8988T (cell line): ENCODE measurements around the gene KIR3DL2.
"Not testable (repeated sequence)": the region's sequence is repeated elsewhere in the genome, so short reads cannot be mapped to it uniquely, and the experiment has no call there.

Experiments
- DNase-seq: peaks from one replicate; pipeline ENCODE4 v3.0.0; 2011

KIR3DL2 gene

GRCh38 chr19:54850061-54850640 lies at the start of gene KIR3DL2:
Gene KIR3DL2 (plus strand): TSS chr19:54850443. CDS start chr19:54850476, 33 bp downstream.
- DNase-seq, result not testable (repeated sequence)

GRCh38 chr19:54803410-54803809 lies 46.8 kb upstream of the KIR3DL2 start, which contains the start of gene KIR2DL4:
Gene KIR2DL4 (plus strand): TSS chr19:54803610. CDS start chr19:54803652, 42 bp downstream.
- no peak for DNase-seq

GRCh38 chr19:54804101-54804500 lies 46.1 kb upstream of the KIR3DL2 start:
- no peak for DNase-seq

GRCh38 chr19:54804571-54804970 lies 45.7 kb upstream of the KIR3DL2 start:
- no peak for DNase-seq

GRCh38 chr19:54805665-54806515 lies 44.4 kb upstream of the KIR3DL2 start:
- DNase-seq, result no peak

- no peak for DNase-seq
These were observed 43.8 kb upstream of the KIR3DL2 start for GRCh38 chr19:54806516-54806838.

GRCh38 chr19:54814571-54814970 lies 35.7 kb upstream of the KIR3DL2 start:
- not testable (repeated sequence) for DNase-seq

- not testable (repeated sequence) for DNase-seq
These were observed 34.0 kb upstream of the KIR3DL2 start, which contains the start of gene KIR3DL1 for GRCh38 chr19:54816251-54816650. Gene KIR3DL1 (plus strand): TSS chr19:54816468.

- no peak for DNase-seq
These were observed 32.3 kb upstream of the KIR3DL2 start for GRCh38 chr19:54817670-54818536.

GRCh38 chr19:54824416-54824815 lies 25.8 kb upstream of the KIR3DL2 start:
- not testable (repeated sequence) for DNase-seq

GRCh38 chr19:54825326-54825725 lies 24.9 kb upstream of the KIR3DL2 start:
- DNase-seq, result not testable (repeated sequence)

- not testable (repeated sequence) for DNase-seq
These were observed 22.2 kb upstream of the KIR3DL2 start for GRCh38 chr19:54828064-54828463.

- DNase-seq, result not testable (repeated sequence)
These were observed 17.7 kb upstream of the KIR3DL2 start, which contains the start of gene KIR2DS4 for GRCh38 chr19:54832496-54832895. Gene KIR2DS4 (plus strand): TSS chr19:54832676.

GRCh38 chr19:54835126-54835525 lies 15.1 kb upstream of the KIR3DL2 start:
- DNase-seq, result not testable (repeated sequence)

- not testable (repeated sequence) for DNase-seq
These were observed 12.7 kb upstream of the KIR3DL2 start for GRCh38 chr19:54837522-54837921.

GRCh38 chr19:54843171-54843570 lies 7.1 kb upstream of the KIR3DL2 start:
- not testable (repeated sequence) for DNase-seq

GRCh38 chr19:54850930-54851329 lies 687 bp downstream of the KIR3DL2 start:
- DNase-seq, result no peak

- no peak for DNase-seq
These were observed 1.1 kb downstream of the KIR3DL2 start for GRCh38 chr19:54851353-54851752.

GRCh38 chr19:54855241-54855640 lies 5.0 kb downstream of the KIR3DL2 start:
- DNase-seq, result not testable (repeated sequence)

GRCh38 chr19:54858476-54858875 lies 8.2 kb downstream of the KIR3DL2 start:
- not testable (repeated sequence) for DNase-seq

- DNase-seq, result not testable (repeated sequence)
These were observed 9.2 kb downstream of the KIR3DL2 start for GRCh38 chr19:54859421-54859820.

- DNase-seq, result not testable (repeated sequence)
These were observed 13.2 kb downstream of the KIR3DL2 start for GRCh38 chr19:54863459-54863858.

- DNase-seq, result no peak
These were observed 21.5 kb downstream of the KIR3DL2 start for GRCh38 chr19:54871696-54872095.
